ENCODE data around the gene STARD3.

STARD3 gene

DNA sequence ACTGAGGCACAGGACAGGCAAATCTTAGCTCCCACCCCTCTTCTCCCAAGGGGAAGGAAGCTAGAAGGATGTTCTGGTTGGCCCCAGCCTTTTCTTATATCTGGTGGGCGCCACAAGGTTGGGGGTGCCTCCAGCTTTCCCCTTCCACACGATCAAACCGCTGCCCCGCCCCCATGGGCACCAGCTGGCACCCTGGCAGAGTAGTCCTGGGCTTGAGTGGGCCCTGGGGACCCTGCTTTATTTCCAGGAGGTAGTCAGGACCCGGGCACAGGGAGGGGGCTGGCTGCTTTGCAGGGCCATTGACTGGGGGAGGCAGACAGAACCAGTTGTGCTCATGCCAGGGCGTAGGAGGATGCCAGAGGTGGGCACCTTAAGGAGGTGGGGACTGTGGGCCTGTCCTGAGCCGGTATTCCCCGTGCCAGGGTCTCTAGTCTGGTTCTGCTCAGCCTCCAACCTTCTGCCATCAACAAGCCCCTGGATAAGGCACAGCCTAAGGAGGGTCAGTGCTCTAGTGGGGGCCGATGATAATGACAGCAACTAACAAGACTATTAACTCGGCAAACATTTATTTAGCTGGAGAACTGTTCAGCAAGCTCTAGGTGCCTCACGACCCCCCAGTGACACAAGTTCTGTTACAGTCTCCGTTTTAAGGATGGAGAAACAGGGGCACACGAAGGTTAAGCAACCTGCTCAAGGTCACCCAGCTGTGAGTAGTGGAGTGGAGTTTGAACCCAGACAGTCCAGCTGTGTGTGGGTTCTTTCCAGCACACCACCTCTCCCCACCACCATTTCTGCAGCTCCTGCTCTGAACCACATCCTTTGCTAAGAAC lies 17.8 kb upstream of the STARD3 start:
- in situ Hi-C loops (cut with MboI; ENCODE audit: low sequenced_read_pairs): no loop called here

DNA sequence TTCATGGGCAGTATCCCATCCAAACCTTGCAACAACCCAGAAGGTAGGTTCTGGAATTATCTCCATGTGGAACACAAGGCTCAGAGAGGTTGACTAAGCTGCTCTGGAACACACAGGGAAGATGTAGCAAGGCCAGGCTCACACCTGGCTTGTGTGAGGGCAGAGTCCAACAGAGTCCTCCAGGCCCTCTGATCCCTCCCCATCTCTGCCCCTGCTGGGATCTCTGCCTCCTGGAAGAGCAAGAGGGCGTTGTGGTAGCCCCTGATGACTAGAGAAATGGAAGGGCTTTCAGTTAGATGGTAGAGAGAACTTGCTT lies 17.2 kb upstream of the STARD3 start:
- in situ Hi-C loops (cut with MboI; ENCODE audit: low sequenced_read_pairs): no loop called here

DNA sequence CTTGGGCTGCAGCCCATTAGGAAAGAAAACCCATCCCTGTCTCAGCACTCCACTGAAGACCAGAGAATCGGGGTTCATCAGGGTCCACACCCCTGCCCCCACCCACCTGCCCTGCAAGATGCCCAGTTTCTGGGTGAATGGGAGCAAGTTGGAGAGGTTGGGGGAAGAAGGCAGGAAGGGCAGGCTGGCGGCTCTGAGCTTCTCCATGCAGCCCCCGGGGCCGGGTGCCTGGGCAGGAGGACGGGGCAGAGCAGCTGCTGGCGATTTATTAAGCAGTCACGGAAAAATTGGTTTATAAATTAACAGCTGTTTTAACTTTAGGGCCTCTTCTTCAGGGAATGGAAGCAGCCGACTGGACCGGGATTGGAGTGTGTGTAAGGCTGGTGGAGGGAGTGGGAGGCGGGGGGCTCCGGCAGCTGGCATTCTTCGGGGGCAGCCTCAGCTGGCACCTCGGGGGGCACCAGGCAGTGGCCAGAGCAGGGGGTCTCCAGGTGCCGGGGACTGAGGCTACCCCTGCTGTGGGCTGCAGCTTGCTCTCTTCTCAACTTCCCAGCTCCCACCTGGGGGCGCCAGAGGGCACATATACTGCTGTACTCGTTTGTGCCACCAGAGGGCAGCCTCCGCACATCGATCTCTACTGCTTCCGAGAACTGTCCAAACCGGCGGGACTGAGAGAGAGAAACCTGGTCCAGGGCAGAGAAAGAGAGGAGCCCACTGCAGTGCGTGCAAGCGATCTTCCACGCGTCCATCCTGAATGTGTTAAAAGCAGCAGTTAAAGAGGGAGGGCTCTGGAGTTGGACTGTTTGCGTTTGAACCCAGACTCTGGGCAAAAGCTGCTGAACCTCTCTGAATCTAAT lies 15.2 kb upstream of the STARD3 start:
- in situ Hi-C loops (cut with MboI; ENCODE audit: low sequenced_read_pairs): no loop called here

DNA sequence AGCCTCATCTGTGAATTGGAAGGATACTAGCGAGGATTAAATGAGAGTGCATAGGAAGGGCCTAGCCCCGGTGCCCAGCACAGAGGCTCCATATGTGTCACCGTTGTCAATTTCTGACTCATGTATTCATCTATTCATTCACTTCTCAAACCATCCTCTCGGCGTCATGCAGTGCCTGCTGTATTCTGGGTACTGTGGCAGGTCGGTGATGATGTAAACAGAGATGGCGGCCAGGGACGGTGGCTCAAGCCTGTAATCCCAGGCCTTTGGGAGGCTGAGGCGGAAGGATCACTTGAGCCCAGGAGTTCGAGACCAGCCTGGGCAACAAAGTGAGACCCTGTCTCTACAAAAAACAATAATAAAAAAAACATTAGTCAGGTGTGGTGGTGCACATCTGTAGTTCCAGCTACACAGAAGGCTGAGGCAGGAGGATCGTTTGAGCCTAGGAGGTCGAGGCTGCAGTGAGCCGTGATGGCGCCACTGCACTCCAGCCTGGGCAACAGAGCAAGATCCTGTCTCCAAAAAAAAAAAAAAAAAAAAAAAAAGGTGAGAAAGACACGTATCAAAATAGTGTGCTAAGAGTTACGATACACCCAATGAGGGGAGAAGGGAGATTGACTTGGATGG lies 14.5 kb upstream of the STARD3 start:
- in situ Hi-C loops (cut with MboI; ENCODE audit: low sequenced_read_pairs): no loop called here

DNA sequence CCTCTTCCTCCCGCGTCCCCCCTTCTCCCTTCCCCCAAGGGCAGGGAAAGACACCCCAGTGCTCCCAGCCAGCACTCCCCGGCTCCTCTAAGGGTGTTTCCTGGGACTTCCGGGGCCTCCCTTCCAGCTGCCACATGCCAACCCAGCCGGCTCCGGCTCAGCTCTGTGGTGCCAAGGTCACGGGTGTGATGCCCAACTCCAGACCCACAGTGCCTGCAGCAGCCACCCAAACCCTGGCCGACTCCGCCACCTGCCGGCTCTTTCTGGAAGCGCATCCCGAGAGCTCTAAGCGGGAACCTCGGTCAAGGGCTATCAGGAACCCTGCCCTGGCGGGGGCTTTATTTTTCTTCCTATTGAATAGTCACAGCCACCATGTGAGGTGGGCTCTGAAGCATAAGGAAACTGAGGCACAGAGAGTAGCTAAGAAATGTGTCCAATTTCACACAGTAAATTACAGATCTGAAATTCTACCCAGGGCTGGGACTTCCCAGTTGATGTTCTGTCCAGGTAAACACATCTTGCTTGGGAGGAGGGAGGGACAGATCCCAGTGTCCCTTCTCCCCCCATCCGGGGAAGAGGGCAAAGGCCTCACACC lies 13.5 kb upstream of the STARD3 start:
- in situ Hi-C loops (cut with MboI; ENCODE audit: low sequenced_read_pairs): no loop called here

DNA sequence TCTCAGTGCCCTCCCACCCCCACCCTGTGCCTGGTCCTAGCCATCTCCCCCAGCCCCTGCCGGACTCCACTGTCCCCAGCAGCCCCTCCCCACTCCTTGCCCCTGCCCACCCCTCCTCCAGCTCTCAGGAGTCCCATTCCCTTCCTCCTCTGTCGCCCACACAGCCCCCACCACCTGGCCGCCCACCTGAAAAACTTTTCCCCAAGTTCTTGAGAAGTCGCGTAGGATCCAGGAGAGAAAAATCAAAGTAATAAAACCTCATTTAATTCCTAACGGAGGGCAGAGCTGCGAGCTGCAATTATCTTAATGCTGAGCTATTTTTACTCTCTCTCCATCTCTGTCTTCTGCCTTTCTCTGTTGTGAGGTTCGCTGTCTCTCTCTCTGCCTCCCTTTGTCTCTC lies 12.6 kb upstream of the STARD3 start:
- in situ Hi-C loops (cut with MboI; ENCODE audit: low sequenced_read_pairs): no loop called here

DNA sequence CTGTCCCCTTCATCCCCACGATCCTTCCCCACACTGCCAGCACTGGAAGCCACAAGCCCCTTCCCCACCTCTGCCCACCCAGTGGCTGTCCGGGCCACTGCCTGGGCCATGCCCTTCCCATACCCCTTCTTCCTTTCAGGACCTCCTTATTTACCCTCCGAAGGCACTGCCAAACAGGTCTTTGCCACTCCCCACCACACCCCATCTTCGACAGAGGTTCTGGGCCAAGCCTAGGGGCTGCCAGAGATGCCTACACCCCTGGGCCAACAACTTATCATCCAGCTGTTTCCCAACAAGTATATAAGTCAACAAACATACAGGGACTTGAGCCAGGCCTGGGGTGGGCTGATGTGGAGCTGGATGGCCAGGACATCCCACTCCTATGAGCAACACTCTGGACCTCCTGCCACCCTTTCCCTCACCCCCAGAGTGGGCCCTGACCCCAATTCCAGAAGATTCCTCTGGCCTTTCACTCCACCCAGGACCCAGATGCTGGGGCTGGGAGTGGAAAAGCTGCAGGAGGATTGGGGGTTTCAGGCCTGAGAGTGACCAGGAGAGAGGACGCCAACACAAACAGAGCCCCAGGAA lies 11.7 kb upstream of the STARD3 start:
- in situ Hi-C loops (cut with MboI; ENCODE audit: low sequenced_read_pairs): no loop called here

DNA sequence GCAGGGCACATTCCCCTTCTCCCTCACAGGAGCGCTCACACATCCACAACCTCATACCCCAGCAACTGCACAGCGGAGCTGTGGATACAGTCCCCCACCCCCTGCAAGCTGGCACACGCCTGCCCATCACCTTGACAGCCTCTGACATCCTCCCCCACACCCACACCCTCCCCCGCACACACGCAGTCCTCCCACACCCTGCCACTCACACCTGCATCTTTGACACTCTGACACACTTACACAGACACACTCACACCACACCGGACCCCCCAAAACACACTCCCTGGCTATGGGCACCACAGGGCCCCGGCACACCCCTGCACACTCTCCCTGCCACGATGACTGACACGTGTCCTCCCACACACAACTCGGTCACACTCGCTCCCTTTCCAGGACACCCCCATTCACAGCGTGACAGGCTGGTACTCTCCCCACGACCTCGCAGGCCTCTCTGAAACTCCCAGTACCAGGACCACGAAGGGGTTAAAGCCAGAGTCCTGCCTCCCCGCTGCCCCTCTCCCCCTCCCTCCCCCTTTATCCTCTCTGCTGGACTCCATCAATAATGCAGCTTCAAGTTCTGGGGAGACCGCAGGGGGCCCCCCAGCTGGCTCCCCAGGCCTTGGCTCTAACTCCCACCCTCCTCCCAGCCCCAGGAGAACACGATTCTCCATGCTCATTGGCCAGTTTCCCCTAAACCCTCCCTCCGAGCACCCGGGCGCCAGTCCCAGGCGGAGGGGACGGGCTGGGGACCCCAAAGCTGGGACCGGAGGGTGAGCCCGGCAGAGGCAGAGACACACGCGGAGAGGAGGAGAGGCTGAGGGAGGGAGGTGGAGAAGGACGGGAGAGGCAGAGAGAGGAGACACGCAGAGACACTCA lies 10.5 kb upstream of the STARD3 start, which contains the start of gene PPP1R1B:
Gene PPP1R1B, plus strand, starts transcription at position 782 of the 876 bp plus-strand sequence. CDS start 441 bp downstream, outside the sequence.
- in situ Hi-C loops (cut with MboI; ENCODE audit: low sequenced_read_pairs): no loop called here

DNA sequence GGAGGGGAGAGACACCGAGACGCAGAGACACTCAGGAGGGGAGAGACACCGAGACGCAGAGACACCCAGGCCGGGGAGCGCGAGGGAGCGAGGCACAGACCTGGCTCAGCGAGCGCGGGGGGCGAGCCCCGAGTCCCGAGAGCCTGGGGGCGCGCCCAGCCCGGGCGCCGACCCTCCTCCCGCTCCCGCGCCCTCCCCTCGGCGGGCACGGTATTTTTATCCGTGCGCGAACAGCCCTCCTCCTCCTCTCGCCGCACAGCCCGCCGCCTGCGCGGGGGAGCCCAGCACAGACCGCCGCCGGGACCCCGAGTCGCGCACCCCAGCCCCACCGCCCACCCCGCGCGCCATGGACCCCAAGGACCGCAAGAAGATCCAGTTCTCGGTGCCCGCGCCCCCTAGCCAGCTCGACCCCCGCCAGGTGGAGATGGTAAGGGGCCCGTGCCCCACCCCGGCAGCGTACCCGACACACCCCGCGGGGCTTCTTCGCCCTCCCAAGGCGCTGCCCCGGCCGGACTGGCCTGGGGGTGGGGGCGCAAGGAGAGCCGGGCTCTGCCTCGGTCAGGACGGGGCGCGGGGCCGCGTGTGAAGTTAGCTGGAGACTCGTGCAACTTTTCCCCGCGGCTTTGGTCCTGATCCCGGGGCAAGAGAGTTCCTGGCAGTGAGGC lies 9.8 kb upstream of the STARD3 start:
- in situ Hi-C loops (cut with MboI; ENCODE audit: low sequenced_read_pairs): no loop called here

DNA sequence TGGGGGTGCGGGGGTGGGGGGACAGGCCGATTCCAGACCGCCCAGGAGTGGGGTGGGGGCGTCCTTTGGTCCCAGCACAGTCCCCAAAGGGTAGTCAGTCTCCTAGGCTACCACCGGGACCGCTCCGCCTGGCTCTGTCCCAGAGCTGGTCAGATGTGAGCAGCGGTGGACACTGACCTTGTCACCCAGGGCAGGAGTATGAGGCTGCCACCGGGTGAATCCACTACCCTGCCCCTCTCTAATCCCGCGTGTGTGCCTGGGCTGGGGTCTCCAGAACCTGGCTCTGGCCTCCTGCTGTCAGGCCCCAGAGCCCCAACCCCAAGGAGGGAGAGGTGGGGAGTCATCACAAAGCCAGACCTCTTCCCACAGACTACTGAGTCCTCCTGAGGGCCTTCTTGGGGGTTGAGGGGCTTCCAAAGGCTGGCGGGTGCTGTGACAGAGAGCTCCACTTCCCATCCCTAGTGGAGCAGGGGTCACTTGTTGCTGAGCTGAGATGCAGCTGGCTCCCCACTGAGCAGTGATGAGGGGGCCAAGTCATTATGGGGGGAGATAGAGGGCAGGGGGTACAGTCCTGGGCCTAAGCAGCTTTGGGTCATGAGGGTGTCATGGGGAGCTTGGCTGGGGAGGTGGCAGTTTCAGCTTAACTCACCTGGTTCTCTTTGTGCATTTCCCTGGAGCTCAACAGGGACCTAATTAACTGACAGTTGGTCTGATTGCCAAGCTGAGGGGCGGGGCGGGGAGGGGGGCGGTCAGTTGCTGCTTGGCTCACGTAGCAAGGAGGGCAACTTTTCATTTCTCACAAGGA lies 9.0 kb upstream of the STARD3 start:
- in situ Hi-C loops (cut with MboI; ENCODE audit: low sequenced_read_pairs): no loop called here

DNA sequence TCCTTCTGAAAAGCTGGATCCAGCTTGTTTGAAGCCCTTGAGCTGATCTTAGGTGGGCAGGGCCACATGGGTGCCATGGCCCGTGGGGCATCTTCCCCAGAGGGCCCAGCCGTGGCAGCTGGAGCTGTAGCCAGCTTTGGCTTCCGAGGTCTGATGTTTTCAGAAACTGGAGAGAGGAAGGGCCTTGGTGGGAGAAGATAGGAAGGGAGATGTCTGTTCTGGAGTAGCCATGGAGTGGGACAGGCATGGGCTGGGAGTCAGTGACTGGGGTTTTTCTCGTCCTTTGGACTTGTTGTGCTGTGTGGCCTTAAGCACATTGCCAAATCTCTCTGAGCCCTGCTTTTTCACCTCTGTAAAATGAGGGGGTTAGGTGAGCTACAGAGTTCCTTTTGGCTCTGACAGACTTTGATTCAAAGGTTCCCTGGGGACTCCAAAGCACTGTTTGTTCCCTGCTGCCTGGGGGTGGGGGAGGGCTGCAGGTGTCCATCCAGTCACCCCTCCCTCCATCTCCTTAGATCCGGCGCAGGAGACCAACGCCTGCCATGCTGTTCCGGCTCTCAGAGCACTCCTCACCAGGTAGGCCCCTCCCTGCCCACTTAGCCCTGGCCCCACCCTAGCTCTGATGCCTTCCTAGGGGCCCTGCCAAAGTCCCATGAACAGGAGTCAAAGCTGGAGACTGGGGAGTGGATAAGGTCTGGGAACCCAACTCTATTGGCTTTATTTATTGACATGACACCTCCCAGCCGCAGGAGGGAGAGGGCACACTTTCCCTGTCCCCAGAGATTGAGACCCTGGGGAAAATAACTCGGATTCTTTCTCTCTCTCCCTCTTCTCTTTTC lies 8.1 kb upstream of the STARD3 start:
- in situ Hi-C loops (cut with MboI; ENCODE audit: low sequenced_read_pairs): no loop called here

DNA sequence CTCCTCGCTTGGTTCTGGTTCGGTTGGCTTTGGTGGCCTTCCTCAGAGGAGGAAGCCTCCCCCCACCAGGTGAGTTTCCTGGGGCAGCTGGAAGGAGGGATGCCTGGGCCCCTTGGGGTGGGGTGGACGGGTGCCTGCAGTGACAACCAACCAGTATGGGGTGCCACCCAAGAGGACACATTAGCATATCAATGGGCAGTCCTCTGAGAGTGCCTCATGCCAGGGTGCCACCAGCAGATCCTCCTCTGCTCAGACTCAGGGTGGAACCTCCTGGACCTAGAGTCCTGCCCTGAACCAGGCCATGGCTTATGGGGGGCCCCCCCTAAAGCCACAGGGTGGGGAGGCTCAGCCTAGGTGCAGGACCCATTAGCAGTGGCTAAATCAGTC lies 7.5 kb upstream of the STARD3 start:
- in situ Hi-C loops (cut with MboI; ENCODE audit: low sequenced_read_pairs): no loop called here

DNA sequence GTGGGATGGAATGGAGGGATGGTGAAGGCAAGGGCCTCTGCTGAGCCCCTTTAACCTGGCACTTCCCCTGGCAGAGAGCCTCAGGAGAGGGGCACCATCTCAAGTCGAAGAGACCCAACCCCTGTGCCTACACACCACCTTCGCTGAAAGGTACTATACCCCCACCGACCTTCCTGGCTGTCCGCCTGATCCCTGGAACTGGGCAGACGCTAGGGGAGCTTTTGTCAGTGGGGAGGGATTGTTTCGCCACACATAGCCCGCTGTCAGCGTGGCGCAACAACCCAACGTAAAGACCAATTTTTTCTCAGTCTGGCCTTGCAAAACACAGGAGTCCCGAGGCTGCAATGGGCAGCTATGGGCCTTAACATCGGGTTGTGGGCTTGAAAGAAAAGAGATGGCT lies 7.0 kb upstream of the STARD3 start:
- in situ Hi-C loops (cut with MboI; ENCODE audit: low sequenced_read_pairs): loop anchor here (10.0 kb wide), 1 partner anchor 125 kb away; no protein-coding TSS in a partner anchor

DNA sequence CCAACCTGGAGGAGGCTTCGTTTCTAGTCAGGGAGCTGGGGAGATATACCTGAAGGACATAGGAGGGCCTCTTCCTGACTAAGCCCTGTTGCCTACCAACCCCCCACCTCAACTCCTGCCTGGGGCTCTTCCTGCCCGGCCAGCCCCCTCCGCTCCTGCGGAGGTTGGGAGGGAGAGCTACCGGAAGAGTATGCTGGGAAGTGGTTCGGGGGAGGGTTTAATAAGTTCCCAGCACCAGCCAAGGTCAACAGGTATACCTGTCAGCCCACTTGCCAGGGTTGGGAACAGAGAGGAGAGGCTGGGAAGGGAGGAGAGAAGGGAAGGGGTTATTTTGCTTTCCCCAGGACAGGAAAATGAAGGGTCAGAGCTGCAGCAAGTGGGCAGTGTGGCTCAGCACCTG lies 5.5 kb upstream of the STARD3 start:
- in situ Hi-C loops (cut with MboI; ENCODE audit: low sequenced_read_pairs): loop anchor here (10.0 kb wide), 1 partner anchor 123 kb away; no protein-coding TSS in a partner anchor

DNA sequence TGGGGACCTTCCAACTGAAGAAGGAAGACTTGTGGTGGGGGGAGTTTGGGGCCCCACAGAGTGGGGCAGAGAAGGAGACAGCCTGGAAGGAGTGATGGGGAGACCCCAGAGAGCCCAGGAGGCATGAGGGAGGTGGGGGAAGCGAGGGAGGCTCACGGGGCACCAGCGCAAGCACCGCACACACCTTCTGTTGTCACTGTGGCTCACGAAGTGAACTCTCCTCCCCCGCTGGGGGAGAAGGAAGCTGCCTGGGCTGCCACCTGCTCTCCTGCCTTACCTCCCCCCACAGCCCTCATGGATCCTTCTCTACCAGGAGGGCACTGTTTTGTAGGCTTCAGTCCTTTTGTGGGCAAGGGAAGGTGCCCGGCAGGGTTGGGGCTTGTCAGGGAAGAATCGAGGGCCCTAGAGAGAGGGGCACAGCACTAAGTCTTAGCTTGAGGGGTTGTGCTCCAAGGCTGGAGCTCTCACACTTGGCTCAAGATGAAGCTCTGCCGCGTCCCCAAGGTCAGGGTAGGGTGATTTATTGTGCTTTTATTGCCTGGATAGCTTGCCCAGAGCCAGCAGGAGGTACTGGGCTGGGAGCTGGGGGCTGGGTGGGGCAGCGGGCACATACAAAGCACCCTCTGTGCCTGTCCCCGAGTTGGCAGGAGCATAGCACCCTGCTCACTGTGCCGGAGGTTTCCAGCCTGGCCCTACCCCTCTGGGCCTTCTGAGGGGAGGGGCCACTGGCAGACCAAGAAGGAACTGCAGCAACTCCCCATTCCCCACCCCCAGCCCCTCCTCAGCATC lies 4.6 kb upstream of the STARD3 start:
- in situ Hi-C loops (cut with MboI; ENCODE audit: low sequenced_read_pairs): loop anchor here (10.0 kb wide), 1 partner anchor 122 kb away; no protein-coding TSS in a partner anchor

DNA sequence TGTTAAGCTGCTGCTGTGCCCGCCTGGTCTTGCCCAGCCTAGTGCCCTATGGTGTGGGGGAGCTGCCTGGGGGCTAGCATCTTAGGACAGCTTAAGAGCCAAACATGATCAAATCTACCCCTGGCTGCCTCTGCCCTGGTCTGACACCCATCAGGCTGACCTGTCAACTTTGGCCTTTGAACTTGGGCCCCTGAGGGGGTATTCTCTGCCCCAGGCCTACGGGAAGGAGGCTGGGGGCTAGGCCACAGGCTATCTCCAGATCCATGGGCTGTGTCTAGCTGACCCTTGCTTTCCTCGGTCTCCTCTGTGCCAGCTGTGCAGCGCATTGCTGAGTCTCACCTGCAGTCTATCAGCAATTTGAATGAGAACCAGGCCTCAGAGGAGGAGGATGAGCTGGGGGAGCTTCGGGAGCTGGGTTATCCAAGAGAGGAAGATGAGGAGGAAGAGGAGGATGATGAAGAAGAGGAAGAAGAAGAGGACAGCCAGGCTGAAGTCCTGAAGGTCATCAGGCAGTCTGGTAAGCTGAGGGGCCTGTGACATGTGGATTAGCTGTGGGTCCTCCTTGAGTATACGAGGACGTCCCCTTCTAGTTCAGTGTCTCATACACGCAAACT lies 3.3 kb upstream of the STARD3 start:
- in situ Hi-C loops (cut with MboI; ENCODE audit: low sequenced_read_pairs): loop anchor here (10.0 kb wide), 1 partner anchor 121 kb away; no protein-coding TSS in a partner anchor
